ENCODE data around the gene STARD6.

DNA sequence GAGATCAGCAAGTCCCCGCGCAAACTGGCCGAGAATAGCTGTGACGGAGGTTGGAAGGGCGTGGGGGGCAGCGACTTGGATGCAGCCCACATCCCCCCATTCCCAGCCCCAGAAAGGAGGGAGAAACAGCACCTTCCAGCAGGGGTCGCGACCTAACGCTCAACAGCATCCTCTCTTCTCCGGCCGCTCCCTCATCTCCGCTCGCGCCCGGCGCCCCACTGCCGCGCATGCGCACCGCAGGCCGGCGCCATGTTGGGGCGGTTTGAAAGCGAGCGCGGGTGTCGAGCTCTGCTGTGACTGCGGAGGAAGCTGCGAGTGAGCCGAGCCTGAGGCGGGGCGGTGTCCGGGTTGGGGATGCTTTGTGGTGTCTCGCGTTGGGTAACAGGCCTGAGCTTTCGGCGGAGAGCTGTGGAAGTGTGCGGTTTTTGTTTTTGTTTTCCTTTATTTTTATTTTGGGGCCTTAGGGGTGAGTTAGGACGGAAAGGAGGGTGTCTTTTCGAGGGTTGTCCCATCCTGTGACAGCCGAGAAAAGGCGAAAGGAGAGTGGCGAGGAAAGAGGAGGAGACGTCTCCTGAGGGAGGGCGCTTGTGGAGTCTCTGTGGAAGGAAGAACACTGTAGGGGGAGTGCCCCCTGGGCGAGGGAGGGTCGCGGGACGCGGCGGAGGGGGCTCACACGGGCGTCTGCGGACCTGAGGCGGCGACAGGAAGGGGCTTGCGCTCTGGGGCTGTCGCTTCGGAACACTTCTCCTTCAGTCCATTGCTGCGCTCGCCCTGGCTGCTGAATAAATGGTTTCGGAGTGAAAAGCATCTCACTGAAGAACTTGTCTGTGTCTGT lies at the start of gene STARD6, which contains the start of gene C18orf54:
- peak; percentile 13 to 24 for TF ChIP-seq CTCF (conservative IDR thresholded peaks at IDR 0.05 in 1 of 2, IDR thresholded peaks at IDR 0.05 in 1 of 2; ENCODE audit: low read depth in 1 of 2, low read length in 2 of 2)
- no peak for TF ChIP-seq EZH2 (IDR thresholded peaks at IDR 0.05; ENCODE audit: low read length, missing control alignments)

Data from fibroblast of lung (primary cell).